H1 (cell line): ENCODE results near the gene MXRA7. TPM values are rescaled to one million over a fixed set of nuclear protein-coding genes. Genes with fewer than 3 reads are reported as not detected.

Experiments used
- CTCF ChIA-PET: fragments of 300-600 bp; sonication (Branson Sonifier 250); formaldehyde crosslinking; loops from one replicate; lab custom pipeline; 2021; ENCODE audit not compliant: partially characterized antibody; lab: Charles Lee
- POLR2A ChIA-PET: fragments of 300-600 bp; sonication (Branson Sonifier 250); formaldehyde crosslinking; loops from one replicate; lab custom pipeline; 2021; ENCODE audit warnings: inconsistent platforms; ENCODE audit not compliant: partially characterized antibody; lab: Charles Lee
- DNase-seq, 2 experiments: peaks; one replicate each; pipeline versions ENCODE4 v3.0.0 to v3.0.0-alpha.2; 2010 to 2022; ENCODE audit warnings: low spot score in 2 of 2, low read depth in 1 of 2, mixed read lengths in 1 of 2
- FAIRE-seq: peaks from 2 replicates; lab custom pipeline; 2011; peaks lifted over from hg19 to GRCh38; lab: Jason Lieb, UNC
- H2AFZ ChIP-seq: 2 replicates; pipeline ENCODE4 v1.8.1; 2012; ENCODE audit warnings: low read length, inconsistent platforms
- H2AK5ac ChIP-seq: 2 replicates; pipeline ENCODE4 v1.6.1; 2013; ENCODE audit warnings: low read depth, low read length
- H2BK120ac ChIP-seq: replicated peaks from 2 replicates; pipeline ENCODE3; 2013; ENCODE audit warnings: low read depth, low read length, inconsistent platforms
- H2BK12ac ChIP-seq: 2 replicates; pipeline ENCODE4 v1.6.1; 2013; ENCODE audit warnings: low read depth, low read length
- H2BK15ac ChIP-seq: 2 replicates; pipeline ENCODE4 v1.6.1; 2013; ENCODE audit warnings: low read length
- H2BK20ac ChIP-seq: 2 replicates; pipeline ENCODE4 v1.6.1; 2013; ENCODE audit warnings: low read length
- H2BK5ac ChIP-seq: 2 replicates; pipeline ENCODE4 v1.6.1; 2013; ENCODE audit warnings: low read depth, low read length
- H3K14ac ChIP-seq: 2 replicates; pipeline ENCODE4 v1.6.1; 2013; ENCODE audit warnings: inconsistent platforms; ENCODE audit not compliant: insufficient read length
- H3K18ac ChIP-seq: 2 replicates; pipeline ENCODE4 v1.6.1; 2013; ENCODE audit warnings: low read length; ENCODE audit errors: extremely low read depth
- H3K23ac ChIP-seq: 2 replicates; pipeline ENCODE4 v1.6.1; 2013; ENCODE audit warnings: inconsistent platforms; ENCODE audit not compliant: insufficient read length
- H3K23me2 ChIP-seq: 2 replicates; pipeline ENCODE4 v1.6.1; 2013; ENCODE audit warnings: low read depth, low read length
- H3K27ac ChIP-seq: 2 replicates; pipeline ENCODE4 v1.6.1; 2011; ENCODE audit warnings: low read depth, low read length, inconsistent platforms
- H3K27me3 ChIP-seq, 4 experiments: replicated peaks in 1 of 4; 1 replicate in 1 of 4; 2 replicates in 3 of 4; pipeline versions ENCODE4 v1.6.1 to v1.8.1; 2011 to 2013; ENCODE audit warnings: low read length in 3 of 4, mild to moderate bottlenecking in 3 of 4, inconsistent platforms in 2 of 4, mixed read lengths in 2 of 4, moderate library complexity in 1 of 4; ENCODE audit not compliant: control insufficient read depth in 3 of 4, insufficient read depth in 3 of 4; ENCODE audit errors: extremely low read depth in 1 of 4
- H3K36me3 ChIP-seq, 4 experiments: 2 replicates each; pipeline versions ENCODE4 v1.6.1 to v1.8.1; 2011 to 2013; ENCODE audit warnings: mild to moderate bottlenecking in 4 of 4, low read length in 3 of 4, moderate library complexity in 2 of 4, control low read depth in 1 of 4, inconsistent platforms in 1 of 4; ENCODE audit not compliant: insufficient read depth in 4 of 4, control insufficient read depth in 2 of 4
- H3K4ac ChIP-seq: replicated peaks from 2 replicates; pipeline ENCODE3; 2013; ENCODE audit warnings: low read length, low read depth, mixed read lengths, inconsistent platforms; ENCODE audit not compliant: insufficient read length
- H3K4me1 ChIP-seq, 4 experiments: replicated peaks in 1 of 4; 1 replicate in 1 of 4; 2 replicates in 3 of 4; pipeline versions ENCODE4 v1.6.1 to v1.8.1; 2011 to 2013; ENCODE audit warnings: low read length in 3 of 4, inconsistent platforms in 2 of 4, mixed read lengths in 1 of 4; ENCODE audit not compliant: insufficient read depth in 4 of 4, control insufficient read depth in 3 of 4
- H3K4me2 ChIP-seq, 2 experiments: 2 replicates each; pipeline versions ENCODE4 v1.6.1 to v1.8.1; 2011 to 2013; ENCODE audit warnings: low read depth in 2 of 2, low read length in 2 of 2, control low read depth in 1 of 2, inconsistent platforms in 1 of 2, mild to moderate bottlenecking in 1 of 2; ENCODE audit not compliant: insufficient read depth in 1 of 2
- H3K4me3 ChIP-seq, 4 experiments: fragments of 200-600, 300-600 bp in 1 of 4; sonication (generic), shearing (Covaris generic), sonication (Bioruptor Twin) in 1 of 4; 2 replicates each; pipeline versions ENCODE4 v1.5.1 to v1.8.1; 2011 to 2016; ENCODE audit warnings: low read length in 4 of 4, low read depth in 3 of 4, control low read depth in 2 of 4, inconsistent platforms in 2 of 4, mild to moderate bottlenecking in 2 of 4, mixed read lengths in 1 of 4, moderate library complexity in 1 of 4; ENCODE audit not compliant: insufficient read depth in 2 of 4; ENCODE audit errors: extremely low read depth in 1 of 4
- H3K56ac ChIP-seq: replicated peaks from 2 replicates; pipeline ENCODE3; 2013; ENCODE audit warnings: low read depth, mild to moderate bottlenecking, mixed read lengths, low read length, inconsistent platforms; ENCODE audit not compliant: insufficient read length
- H3K79me1 ChIP-seq: 2 replicates; pipeline ENCODE4 v1.6.1; 2013; ENCODE audit warnings: low read depth, low read length, control low read depth
- H3K79me2 ChIP-seq, 2 experiments: 2 replicates each; pipeline versions ENCODE4 v1.6.1 to v1.8.1; 2012 to 2013; ENCODE audit warnings: low read length in 2 of 2, mild to moderate bottlenecking in 2 of 2, inconsistent platforms in 1 of 2; ENCODE audit not compliant: insufficient read depth in 2 of 2, control insufficient read depth in 1 of 2
- H3K9ac ChIP-seq, 4 experiments: replicated peaks in 1 of 4; 1 replicate in 1 of 4; 2 replicates in 3 of 4; pipeline versions ENCODE4 v1.6.1 to v1.8.1; 2011 to 2013; ENCODE audit warnings: low read depth in 3 of 4, low read length in 3 of 4, control low read depth in 2 of 4, mild to moderate bottlenecking in 2 of 4, moderate library complexity in 2 of 4, inconsistent platforms in 1 of 4; ENCODE audit errors: extremely low read depth in 1 of 4
- H3K9me3 ChIP-seq, 2 experiments: 2 replicates each; pipeline versions ENCODE4 v1.6.1 to v1.8.1; 2012 to 2013; ENCODE audit warnings: mild to moderate bottlenecking in 2 of 2, moderate library complexity in 2 of 2, control low read depth in 1 of 2, inconsistent platforms in 1 of 2, low read depth in 1 of 2, low read length in 1 of 2, mixed read lengths in 1 of 2; ENCODE audit not compliant: insufficient read depth in 2 of 2
- H4K20me1 ChIP-seq, 2 experiments: replicated peaks in 1 of 2; 2 replicates each; pipeline versions ENCODE3 to v1.8.1; 2011 to 2013; ENCODE audit warnings: inconsistent platforms in 2 of 2, low read length in 2 of 2, mild to moderate bottlenecking in 1 of 2; ENCODE audit not compliant: insufficient read depth in 2 of 2, control insufficient read depth in 1 of 2
- H4K5ac ChIP-seq: 2 replicates; pipeline ENCODE4 v1.6.1; 2013; ENCODE audit warnings: low read length, low read depth, mixed read lengths, inconsistent platforms; ENCODE audit not compliant: insufficient read length
- H4K8ac ChIP-seq: 2 replicates; pipeline ENCODE4 v1.8.0; 2013; ENCODE audit warnings: mild to moderate bottlenecking, moderate library complexity, low read length, inconsistent platforms; ENCODE audit not compliant: insufficient read depth; ENCODE audit errors: extremely low read depth
- H4K91ac ChIP-seq: replicated peaks from 2 replicates; pipeline ENCODE3; 2013; ENCODE audit warnings: low read length, mixed read lengths, inconsistent platforms; ENCODE audit not compliant: insufficient read length
- BACH1 ChIP-seq: IDR thresholded peaks from 2 replicates; pipeline ENCODE4 v1.6.1; 2012; ENCODE audit warnings: low read length, improper control_type of control experiment
- BRCA1 ChIP-seq: IDR thresholded peaks from 2 replicates; pipeline ENCODE4 v1.6.1; 2012; ENCODE audit warnings: low read depth, low read length, improper control_type of control experiment
- CTBP2 ChIP-seq: IDR thresholded peaks from 2 replicates; pipeline ENCODE4 v1.7.0; 2011; ENCODE audit warnings: borderline replicate concordance, mild to moderate bottlenecking, moderate library complexity, mixed read lengths, low read length; ENCODE audit not compliant: insufficient read depth, insufficient read length
- FOSL1 ChIP-seq: IDR thresholded peaks from 2 replicates; pipeline ENCODE4 v1.6.1; 2011; ENCODE audit warnings: mild to moderate bottlenecking, low read depth, low read length, moderate library complexity; ENCODE audit not compliant: insufficient read depth
- KDM1A ChIP-seq: fragments of 200-600, 300-600 bp; sonication (generic); IDR thresholded peaks from 2 replicates; pipeline ENCODE4 v1.7.1; 2016; ENCODE audit warnings: mild to moderate bottlenecking, low read length, borderline replicate concordance
- KDM5A ChIP-seq: fragments of 200-600 bp; IDR thresholded peaks from 2 replicates; pipeline ENCODE4 v1.7.1; 2012; ENCODE audit warnings: mild to moderate bottlenecking, low read length, inconsistent platforms, mixed read lengths
- RAD21 ChIP-seq, 2 experiments: IDR thresholded peaks in 1 of 2; conservative IDR thresholded peaks in 1 of 2; 2 replicates each; pipeline ENCODE4 v1.6.1; 2011; ENCODE audit warnings: low read depth in 2 of 2, low read length in 2 of 2, improper control_type of control experiment in 1 of 2, inconsistent platforms in 1 of 2, mild to moderate bottlenecking in 1 of 2, moderate library complexity in 1 of 2
- SAP30 ChIP-seq: fragments of 300-600 bp; sonication (generic); IDR thresholded peaks from 2 replicates; pipeline ENCODE4 v1.7.1; 2012; ENCODE audit warnings: low read length, moderate library complexity, mild to moderate bottlenecking, inconsistent platforms; ENCODE audit not compliant: insufficient read depth, insufficient replicate concordance
- SUZ12 ChIP-seq: fragments of 200-600 bp; sonication (generic); IDR thresholded peaks from 2 replicates; pipeline ENCODE4 v1.6.1; 2012; ENCODE audit warnings: mild to moderate bottlenecking, inconsistent platforms, low read length, moderate library complexity, mixed read lengths
- TAF7 ChIP-seq: optimal IDR thresholded peaks from 2 replicates; pipeline ENCODE3; 2011; ENCODE audit warnings: low read depth, mild to moderate bottlenecking, inconsistent platforms, low read length, moderate library complexity, borderline replicate concordance
- YY1 ChIP-seq: IDR thresholded peaks from 2 replicates; pipeline ENCODE4 v1.6.1; 2011; ENCODE audit warnings: low read depth, mild to moderate bottlenecking, low read length
- WGBS, 2 experiments: shearing (Covaris generic) in 1 of 2; methylation state at CpG; one replicate each; pipeline versions ENCODE4 v1.1.6 to v1.1.7; 2013 to 2015; ENCODE audit warnings: low lambda C conversion rate in 2 of 2, mixed read lengths in 2 of 2, inconsistent platforms in 1 of 2, low coverage in 1 of 2, missing lambda C conversion rate in 1 of 2; ENCODE audit not compliant: insufficient replicate concordance in 2 of 2, insufficient coverage in 1 of 2, insufficient read length in 1 of 2; ENCODE audit errors: extremely low coverage in 1 of 2, missing lambda C conversion rate in 1 of 2; 5-methylcytosine and 5-hydroxymethylcytosine counted together
- polyA plus RNA-seq, 7 experiments: library from polyadenylated mRNA; depleted of rRNA in 3 of 7; stranded (reverse) in 5 of 7; unstranded in 2 of 7; fragments of >200 nt in 5 of 7; fragments of 200-250 nt in 2 of 7; gene quantifications; 1 replicate in 5 of 7; 2 replicates in 1 of 7; 4 replicates in 1 of 7; pipeline versions ENCODE4 v1.2.1 to v1.2.3, GENCODE V29; 2011 to 2013; ENCODE audit warnings: missing spikeins in 2 of 7, mixed read lengths in 2 of 7
- total RNA-seq: library from RNA; stranded (reverse); fragmentation: NEBNext Ultra II Directional; extraction: Animal tissue kit (Norgen Biotek cat#: 25700); gene quantifications from 2 replicates; pipeline ENCODE4 v1.2.1, GENCODE V29; 2021

Gene MXRA7
- total and polyA plus RNA-seq, 2 of the 8 experiments (the other 6 are each of a cell fraction or from before 2014, with no cell fraction given): 17.8 to 26.6 TPM

- H4K8ac ChIP-seq: no peak overlapping the region
- H3K14ac ChIP-seq: no peak overlapping the region
- H4K91ac ChIP-seq: no peak overlapping the region
- no peak overlapping the region for H3K4me2 ChIP-seq
- H3K18ac ChIP-seq: no peak overlapping the region
- no peak overlapping the region for H2BK5ac ChIP-seq
- POLR2A ChIA-PET: no interaction called here
- no peak overlapping the region for H2AK5ac ChIP-seq
- H3K79me1 ChIP-seq: no peaks in the 10 kb centered on the region
- H3K23ac ChIP-seq: no peak overlapping the region
- no peak overlapping the region for H4K5ac ChIP-seq
- no peak overlapping the region for H3K4me3 ChIP-seq
- FAIRE-seq: no peak
- H3K4ac ChIP-seq: no peak overlapping the region
- TF ChIP-seq CTBP2: no peak
- TF ChIP-seq TAF7: no peak
- no peak for TF ChIP-seq KDM1A
- no peak for TF ChIP-seq BACH1
- no peak for TF ChIP-seq RAD21 (IDR thresholded peaks at IDR 0.05 in 1 of 2, conservative IDR thresholded peaks at IDR 0.05 in 1 of 2; ENCODE audit: low read depth in 2 of 2, low read length in 2 of 2)
- no peak for TF ChIP-seq FOSL1
- no peak for TF ChIP-seq KDM5A
- no peak for TF ChIP-seq YY1
- TF ChIP-seq SUZ12: no peak
- TF ChIP-seq SAP30: no peak
- TF ChIP-seq BRCA1: no peak
- TF ChIP-seq, all 59 proteins: peak for 0
- CTCF ChIA-PET: interaction anchor here (0.9 to 10.2 kb wide), 9 partner anchors 9 to 203 kb away, joined by 3 to 155 read pairs (median 4); no protein-coding TSS in a partner anchor
- Histone ChIP-seq H3K27me3 (no peaks in the 10 kb centered on the region), H3K23me2 (peaks cover 3% of the 10 kb centered on the region; the same call in 1 of the 2 replicates), H3K4me1 (peaks cover 2 to 7% (median 5%) of the 10 kb centered on the region in 4 experiments; a peak in 4 of 7 replicates), H2BK20ac (no peak overlapping the region), H3K36me3 (peaks cover 5 to 40% (median 24%) of the 10 kb centered on the region in 4 experiments; a peak in 7 of 8 replicates), H3K9ac (no peak overlapping the region; a peak in 1 of 7 replicates), H3K79me2 (no peaks in the 10 kb centered on the region), H2BK12ac (no peak overlapping the region), H3K27ac (no peak overlapping the region), H2BK120ac (no peak overlapping the region), H2AFZ (no peak overlapping the region), H4K20me1 (peaks cover 0 to 4% of the 10 kb centered on the region in 2 experiments), H2BK15ac (no peak overlapping the region), H3K9me3 (no peaks in the 10 kb centered on the region), H3K56ac (no peak overlapping the region)
- WGBS, 2 experiments: 94% methylated on average over 2 of the region's 2 CpGs; no CpG with 5 or more reads in 1 of the 2 experiments
- no peak for DNase-seq
Observed at GRCh38 chr17:76715496-76715830, 4.7 kb upstream of the MXRA7 start.
